ENCODE results near the gene HCFC1.

HCFC1 gene

GRCh38 chrX:153948002-153948466 is 23.6 kb downstream of the HCFC1 start:
- no peaks in the 10 kb centered on the region for H3K9me3 ChIP-seq
- intact Hi-C loops (cut with DNase I; ENCODE audit: low total_unique reads): no loop called here
- no peak for TF ChIP-seq CTCF (IDR thresholded peaks at IDR 0.05)
- H3K36me3 ChIP-seq: peaks cover 16 to 45% (median 42%) of the 10 kb centered on the region in 3 donors
- DNase-seq: no peak
- no peak overlapping the region for H3K4me3 ChIP-seq
- peaks cover 0 to 11% (median 6%) of the 10 kb centered on the region in 4 donors for H3K4me1 ChIP-seq
- no peak overlapping the region for H3K27ac ChIP-seq
- no peaks in the 10 kb centered on the region for H3K27me3 ChIP-seq

- intact Hi-C loops (cut with DNase I; ENCODE audit: low total_unique reads): no loop called here
- TF ChIP-seq CTCF (IDR thresholded peaks at IDR 0.05): peak; percentile 62 to 66
- Histone ChIP-seq H3K9me3 (no peaks in the 10 kb centered on the region), H3K4me3 (no peak overlapping the region), H3K27me3 (no peaks in the 10 kb centered on the region), H3K4me1 (peaks cover 0 to 7% (median 2%) of the 10 kb centered on the region in 4 donors), H3K27ac (peak overlapping the region in 1 of 2 donors; percentile 19), H3K36me3 (peaks cover 13 to 38% (median 37%) of the 10 kb centered on the region in 3 donors)
- DNase-seq: peak; percentile 56 to 77
Observed at GRCh38 chrX:153947009-153947769, 24.4 kb downstream of the HCFC1 start.

GRCh38 chrX:153945956-153946943 is 25.4 kb downstream of the HCFC1 start:
- intact Hi-C loops (cut with DNase I; ENCODE audit: low total_unique reads): no loop called here
- peaks cover 0 to 7% (median 2%) of the 10 kb centered on the region in 4 donors for H3K4me1 ChIP-seq
- H3K27ac ChIP-seq: peak overlapping the region in 1 of 2 donors; percentile 19
- DNase-seq: no peak
- no peak for TF ChIP-seq CTCF (IDR thresholded peaks at IDR 0.05)
- no peaks in the 10 kb centered on the region for H3K9me3 ChIP-seq
- peaks cover 5 to 29% (median 28%) of the 10 kb centered on the region in 3 donors for H3K36me3 ChIP-seq
- no peak overlapping the region for H3K4me3 ChIP-seq
- H3K27me3 ChIP-seq: no peaks in the 10 kb centered on the region

GRCh38 chrX:153944800-153945150 is 26.8 kb downstream of the HCFC1 start:
- intact Hi-C loops (cut with DNase I; ENCODE audit: low total_unique reads): no loop called here
- Histone ChIP-seq H3K4me3 (peak overlapping the region; percentile 52 to 54), H3K36me3 (peaks cover 0 to 14% (median 14%) of the 10 kb centered on the region in 3 donors), H3K27me3 (no peaks in the 10 kb centered on the region), H3K4me1 (peaks cover 0 to 7% (median 2%) of the 10 kb centered on the region in 4 donors), H3K27ac (peak overlapping the region; percentile 61 to 77), H3K9me3 (no peaks in the 10 kb centered on the region)
- TF ChIP-seq CTCF (IDR thresholded peaks at IDR 0.05): no peak
- DNase-seq: no peak

- peak; percentile 68 to 81 for DNase-seq
- Histone ChIP-seq H3K4me1 (peaks cover 0 to 7% (median 2%) of the 10 kb centered on the region in 4 donors), H3K27ac (peak within 1 kb of the TSS; percentile 61 to 77), H3K9me3 (no peaks in the 10 kb centered on the region), H3K36me3 (peaks cover 0 to 10% (median 9%) of the 10 kb centered on the region in 3 donors), H3K27me3 (no peaks in the 10 kb centered on the region), H3K4me3 (peak within 1 kb of the TSS; percentile 52 to 54)
- no peak for TF ChIP-seq CTCF (IDR thresholded peaks at IDR 0.05)
- intact Hi-C loops (cut with DNase I; ENCODE audit: low total_unique reads): no loop called here
Observed at GRCh38 chrX:153944140-153944799, 27.3 kb downstream of the HCFC1 start, which contains the start of gene RENBP. TSS of gene RENBP (minus strand) at chrX:153944643. CDS start at chrX:153944610, 33 bp downstream.

Data from tibial artery (tissue), 4 donors.